Amniotic epithelial cell (primary cell): ENCODE data around the gene PAFAH1B2.
"Not testable (repeated sequence)": the region's sequence is repeated elsewhere in the genome, so short reads cannot be mapped to it uniquely, and the experiment has no call there.

ENCODE experiments used
- DNase-seq: peaks from one replicate; pipeline ENCODE4 v3.0.0-alpha.2; 2010; ENCODE audit warnings: low read depth

PAFAH1B2 gene

GRCh38 chr11:117127171-117127901 lies 16.8 kb upstream of the PAFAH1B2 start:
- DNase-seq, result no peak

- DNase-seq, result no peak
Observed at GRCh38 chr11:117128289-117128688, 15.8 kb upstream of the PAFAH1B2 start.

- not testable (repeated sequence) for DNase-seq
Observed at GRCh38 chr11:117130396-117130795, 13.7 kb upstream of the PAFAH1B2 start.

- DNase-seq, result no peak
Observed at GRCh38 chr11:117130879-117131278, 13.2 kb upstream of the PAFAH1B2 start.

GRCh38 chr11:117134431-117134830 lies 9.7 kb upstream of the PAFAH1B2 start:
- no peak for DNase-seq

GRCh38 chr11:117134979-117135378 lies 9.1 kb upstream of the PAFAH1B2 start:
- not testable (repeated sequence) for DNase-seq

GRCh38 chr11:117137223-117138086 lies 6.6 kb upstream of the PAFAH1B2 start:
- DNase-seq, result not testable (repeated sequence)

- DNase-seq, result peak; percentile 59
Observed at GRCh38 chr11:117143390-117143789, 697 bp upstream of the PAFAH1B2 start.

GRCh38 chr11:117144477-117145392 lies 648 bp downstream of the PAFAH1B2 start:
- DNase-seq, result peak; percentile 85

GRCh38 chr11:117145393-117145761 lies 1.3 kb downstream of the PAFAH1B2 start:
- peak; percentile 75 for DNase-seq

GRCh38 chr11:117146521-117146920 lies 2.4 kb downstream of the PAFAH1B2 start:
- DNase-seq, result peak; percentile 52

GRCh38 chr11:117152066-117152465 lies 8.0 kb downstream of the PAFAH1B2 start:
- DNase-seq, result peak; percentile 65

GRCh38 chr11:117154468-117154867 lies 10.4 kb downstream of the PAFAH1B2 start:
- DNase-seq, result no peak

- DNase-seq, result no peak
Observed at GRCh38 chr11:117157507-117157906, 13.4 kb downstream of the PAFAH1B2 start.

- DNase-seq, result no peak
Observed at GRCh38 chr11:117159892-117160291, 15.8 kb downstream of the PAFAH1B2 start.

GRCh38 chr11:117160826-117161225 lies 16.7 kb downstream of the PAFAH1B2 start:
- DNase-seq, result peak; percentile 61

GRCh38 chr11:117166491-117166890 lies 22.4 kb downstream of the PAFAH1B2 start:
- DNase-seq, result no peak

- DNase-seq, result no peak
Observed at GRCh38 chr11:117169736-117170135, 25.6 kb downstream of the PAFAH1B2 start.

- peak; percentile 53 for DNase-seq
Observed at GRCh38 chr11:117170210-117170609, 26.1 kb downstream of the PAFAH1B2 start.

- no peak for DNase-seq
Observed at GRCh38 chr11:117171007-117171403, 26.9 kb downstream of the PAFAH1B2 start.

GRCh38 chr11:117171404-117172061 lies 27.4 kb downstream of the PAFAH1B2 start:
- peak; percentile 36 for DNase-seq
